HG02798 (cell line): ENCODE measurements around the gene SLC51B.
A peak's percentile ranks its signal among the peaks of the same experiment; 100 is the strongest.
"Not testable (repeated sequence)": the region's sequence is repeated elsewhere in the genome, so short reads cannot be mapped to it uniquely, and the experiment has no call there.

Experiments used
- ATAC-seq: cut with Tn5 transposase; IDR thresholded peaks from one replicate; pipeline ENCODE4 v1.9.1; 2021; ENCODE audit warnings: mild to moderate bottlenecking; ENCODE audit not compliant: unreplicated experiment, poor library complexity

The SLC51B gene

DNA sequence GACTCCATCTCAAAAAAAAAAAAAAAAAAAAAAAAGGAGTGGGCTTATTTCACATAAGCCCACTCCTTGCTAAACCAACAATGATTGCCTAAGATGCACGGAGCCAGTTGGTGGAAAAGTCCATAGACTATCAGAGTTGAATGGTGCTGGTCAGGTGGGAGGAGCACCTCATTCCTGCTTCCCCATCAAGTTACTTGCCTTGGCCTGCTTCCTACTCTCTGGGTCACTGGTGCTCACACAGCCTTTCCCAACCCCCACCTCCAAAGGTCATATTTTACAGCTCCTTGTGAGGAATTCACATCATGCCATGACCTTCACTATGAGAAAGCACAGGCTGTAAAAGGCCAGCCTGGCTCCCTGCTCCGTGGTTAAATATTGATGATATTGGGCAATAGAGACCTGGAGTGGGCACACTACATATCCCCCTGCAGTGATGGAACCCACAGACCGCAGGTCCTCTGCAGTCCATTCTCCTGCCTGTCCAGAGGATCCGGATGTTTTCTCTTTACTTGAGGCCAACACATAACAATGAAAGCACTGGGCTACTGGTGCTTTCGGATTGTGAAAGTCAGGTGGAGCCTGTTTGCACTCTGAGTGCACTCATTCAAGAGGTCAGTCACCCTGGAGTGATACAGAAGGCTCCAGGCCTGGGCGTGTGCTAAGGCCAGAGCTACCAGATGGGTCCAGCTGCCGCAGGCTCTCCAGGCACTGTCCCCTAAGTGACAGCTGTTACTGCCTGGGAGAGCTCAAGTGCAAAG, at the start of gene SLC51B:
Gene SLC51B (plus strand): TSS at position 664 of the 758 bp plus-strand sequence. CDS start 4,618 bp downstream, outside the sequence.
- no peak for ATAC-seq

GRCh38 chr15:64997066-64997465, 48.1 kb upstream of the SLC51B start:
- no peak for ATAC-seq

DNA sequence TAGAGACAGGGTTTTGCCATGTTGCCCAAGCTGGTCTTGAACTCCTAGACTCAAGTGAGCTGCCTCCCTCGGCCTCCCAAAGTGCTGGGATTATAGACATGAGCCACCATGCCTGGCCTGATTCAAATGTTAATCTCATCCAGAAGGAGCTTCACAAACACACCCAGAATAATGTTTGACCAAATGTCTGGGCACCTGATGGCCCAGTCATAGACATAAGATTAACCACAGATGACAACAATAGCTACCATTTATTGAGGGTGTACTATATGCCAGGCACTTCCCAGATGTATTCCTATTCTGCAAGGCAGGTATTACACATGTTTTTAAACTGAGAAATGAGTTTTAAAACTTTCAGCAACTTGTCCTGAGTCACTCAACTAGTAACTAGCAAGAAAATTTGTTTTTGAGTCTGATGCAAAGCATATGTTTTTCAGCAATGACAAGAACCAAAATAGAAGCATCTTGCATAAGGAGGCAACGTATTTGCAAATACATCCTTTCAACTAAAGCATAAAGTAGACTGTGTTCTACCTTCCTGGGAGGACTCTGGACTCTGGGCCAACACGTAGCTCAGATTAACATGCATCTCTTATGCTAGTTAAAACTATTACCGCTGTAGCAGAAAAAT, 47.3 kb upstream of the SLC51B start:
- no peak for ATAC-seq

GRCh38 chr15:65004993-65005392, 40.2 kb upstream of the SLC51B start:
- no peak for ATAC-seq

DNA sequence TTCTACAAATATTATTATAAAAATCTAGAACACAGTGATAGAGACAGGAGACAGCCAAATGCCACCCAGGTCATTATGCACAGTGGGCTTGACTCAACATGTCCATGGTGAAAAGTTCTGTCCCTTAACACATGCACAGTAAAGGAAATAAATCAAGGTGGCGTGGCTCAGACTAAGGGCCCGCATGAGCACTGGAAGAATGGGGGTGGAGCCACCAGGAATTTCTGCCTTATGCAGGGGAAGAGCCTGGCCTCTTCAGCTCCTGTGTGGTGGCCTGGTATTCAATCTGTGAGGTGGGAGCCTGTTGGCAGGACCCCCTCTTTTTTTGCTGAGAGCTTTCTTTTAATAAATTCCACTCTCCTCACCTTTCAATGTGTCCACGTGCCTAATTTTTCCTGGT, 38.3 kb upstream of the SLC51B start:
- no peak for ATAC-seq

DNA sequence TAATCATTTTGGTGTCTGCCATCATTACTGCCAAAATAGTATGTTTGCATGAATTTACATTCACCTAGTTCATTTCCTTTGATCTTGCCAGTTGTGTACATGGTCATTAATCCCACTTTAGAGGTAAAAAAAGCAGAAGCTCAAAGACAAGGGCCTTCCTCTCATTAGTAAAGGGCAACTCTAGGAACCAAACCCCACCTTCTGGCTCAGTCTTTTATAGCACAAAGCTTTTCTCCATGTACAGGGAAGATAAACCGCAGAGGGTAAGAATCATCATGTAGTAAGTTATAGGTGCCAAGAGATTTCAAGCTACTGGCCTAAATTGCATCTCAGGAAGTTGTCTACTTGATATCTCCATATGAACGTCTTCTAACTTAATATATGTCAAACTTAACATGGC, 36.2 kb upstream of the SLC51B start:
- ATAC-seq: no peak

DNA sequence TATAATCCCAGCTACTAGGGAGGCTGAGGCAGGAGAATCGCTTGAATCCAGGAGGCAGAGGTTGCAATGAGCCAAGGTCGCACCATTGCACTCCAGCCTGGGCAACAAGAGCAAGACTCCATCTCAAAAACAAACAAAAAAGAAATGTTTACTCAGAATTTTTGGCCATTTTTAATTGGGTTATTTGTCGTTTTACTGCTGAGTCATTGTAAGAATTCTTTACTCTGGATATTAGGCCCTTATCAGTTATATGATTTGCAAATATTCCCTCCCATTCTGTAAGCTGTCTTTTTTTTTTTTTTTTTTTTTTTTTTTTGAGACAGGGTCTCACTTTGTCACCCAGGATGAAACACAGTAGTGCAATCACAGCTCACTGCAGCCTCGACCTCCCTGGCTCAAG, 34.0 kb upstream of the SLC51B start:
- not testable (repeated sequence) for ATAC-seq

DNA sequence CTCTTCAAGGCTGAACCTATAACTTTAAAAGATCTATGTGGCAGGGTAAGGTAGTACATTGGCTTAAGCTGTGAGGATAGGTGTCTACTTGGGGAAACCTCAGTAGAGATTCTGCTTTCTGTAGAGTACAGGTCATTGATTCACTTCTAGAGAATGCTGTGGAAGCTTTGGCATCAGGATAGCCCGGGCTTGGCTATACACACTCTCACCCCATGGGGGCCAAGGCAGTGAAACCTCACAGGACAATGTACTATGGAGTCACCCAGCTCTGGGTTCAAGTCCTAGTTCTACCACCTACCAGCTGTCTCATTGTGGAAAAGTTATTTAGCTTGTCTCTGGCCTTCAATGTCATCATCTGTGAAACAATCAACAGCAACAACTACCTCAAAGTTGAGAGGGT, 24.8 kb upstream of the SLC51B start:
- no peak for ATAC-seq

- ATAC-seq: no peak
These were observed 23.7 kb upstream of the SLC51B start for GRCh38 chr15:65021488-65021887.

DNA sequence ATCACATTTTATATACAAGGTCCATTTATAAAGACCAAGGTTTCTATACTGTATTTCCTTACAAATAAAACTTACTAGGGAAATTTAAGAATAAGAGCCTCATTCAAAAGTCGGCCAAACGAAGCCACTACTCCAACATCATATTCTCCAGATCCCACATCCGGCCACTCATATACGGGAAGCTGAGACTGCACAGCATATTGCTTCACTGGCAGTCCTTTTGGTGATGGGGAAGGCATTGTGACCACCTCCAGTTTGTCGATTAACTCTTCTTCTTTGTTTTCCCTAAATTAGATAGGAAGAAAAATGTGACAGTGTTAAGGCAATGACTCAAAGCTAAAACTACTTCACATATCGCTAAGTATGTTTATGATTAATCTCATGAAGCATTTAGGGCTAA, 18.4 kb upstream of the SLC51B start:
- ATAC-seq: no peak

GRCh38 chr15:65027593-65027992, 17.6 kb upstream of the SLC51B start:
- ATAC-seq: no peak

DNA sequence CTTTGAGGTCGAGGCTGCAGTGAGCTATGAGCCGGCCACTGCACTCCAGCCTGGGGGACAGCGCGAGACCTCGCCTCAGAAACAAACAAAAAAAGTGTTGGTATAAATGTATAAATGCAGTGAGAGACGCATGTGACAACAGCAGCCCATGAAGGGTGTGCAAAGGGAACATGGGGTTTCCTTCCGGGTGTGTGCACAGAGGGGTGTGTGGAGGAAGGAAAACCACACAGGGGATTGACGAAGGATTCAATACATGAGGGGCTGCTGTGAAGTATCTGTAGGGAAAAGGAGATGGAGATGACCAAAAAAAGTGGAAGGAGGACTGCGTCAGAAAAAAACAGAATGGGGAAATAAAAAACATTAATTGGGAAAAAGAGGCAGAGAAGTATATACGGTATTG, 16.8 kb upstream of the SLC51B start:
- no peak for ATAC-seq

- ATAC-seq: peak; percentile 87
These were observed 16.1 kb upstream of the SLC51B start, which contains the start of gene MTFMT for GRCh38 chr15:65028921-65029735. MTFMT (minus strand) TSS chr15:65029639; CDS start chr15:65029613, 26 bp downstream.

DNA sequence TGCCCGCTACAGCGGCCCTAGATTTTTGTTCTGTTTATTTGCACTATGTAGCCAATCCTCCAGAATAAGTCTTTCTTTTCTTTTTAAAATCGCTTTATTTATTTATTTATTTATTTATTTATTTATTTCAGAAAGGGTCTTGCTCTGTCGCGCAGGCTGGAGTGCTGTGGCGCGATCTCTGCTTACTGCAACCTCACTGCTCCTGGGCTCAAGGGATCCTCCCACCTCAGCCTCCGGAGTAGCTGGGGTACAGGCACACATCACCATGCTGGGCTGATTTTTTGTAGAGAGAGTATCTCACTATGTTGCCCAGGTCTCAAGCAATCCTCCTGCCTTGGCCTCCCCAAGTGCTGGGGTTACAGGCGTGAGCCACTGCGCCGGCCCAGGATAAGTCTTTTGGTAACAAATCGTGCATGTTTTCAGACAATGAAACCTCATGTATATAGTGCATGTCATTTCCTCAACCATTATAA, 15.4 kb upstream of the SLC51B start:
- ATAC-seq: no peak

DNA sequence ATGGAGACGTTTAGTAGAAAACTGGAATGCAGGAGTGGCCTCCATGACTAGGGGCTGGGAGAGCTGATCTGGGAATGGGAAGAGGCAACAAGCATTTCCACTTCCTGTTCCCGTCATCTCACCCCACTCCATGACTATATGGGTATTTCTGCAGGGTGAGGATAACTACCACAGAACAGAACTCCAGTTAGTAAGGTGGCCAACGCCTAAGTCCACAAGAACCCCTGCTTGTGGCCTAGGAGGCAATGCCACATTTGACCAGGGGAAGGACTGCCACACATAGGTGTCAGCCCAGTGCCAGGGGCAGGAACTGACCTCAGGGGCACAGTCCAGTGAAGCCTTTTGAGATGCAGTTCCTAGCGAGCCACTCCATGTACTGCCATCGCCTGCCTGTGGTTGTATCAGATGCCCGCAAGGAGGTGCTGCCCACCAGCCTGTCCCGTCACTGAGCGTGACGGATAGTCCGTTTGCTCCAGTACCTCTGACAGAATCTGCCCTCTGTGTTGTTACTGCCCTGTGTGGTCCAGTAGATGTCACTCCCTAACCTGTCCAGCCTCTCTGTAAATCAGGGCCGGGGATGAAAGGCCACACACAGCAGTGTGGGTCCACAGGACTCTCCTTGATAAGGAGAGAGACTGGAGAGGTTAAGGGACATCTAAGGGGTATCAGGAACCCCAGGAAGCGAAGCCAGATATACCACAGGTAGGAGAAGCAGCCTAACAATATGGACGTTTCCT, 12.2 kb upstream of the SLC51B start:
- peak; percentile 35 for ATAC-seq

- ATAC-seq: no peak
These were observed 11.4 kb upstream of the SLC51B start for GRCh38 chr15:65033659-65034269.

- no peak for ATAC-seq
These were observed 10.5 kb upstream of the SLC51B start for GRCh38 chr15:65034719-65035118.

GRCh38 chr15:65037309-65037708, 7.9 kb upstream of the SLC51B start:
- no peak for ATAC-seq

DNA sequence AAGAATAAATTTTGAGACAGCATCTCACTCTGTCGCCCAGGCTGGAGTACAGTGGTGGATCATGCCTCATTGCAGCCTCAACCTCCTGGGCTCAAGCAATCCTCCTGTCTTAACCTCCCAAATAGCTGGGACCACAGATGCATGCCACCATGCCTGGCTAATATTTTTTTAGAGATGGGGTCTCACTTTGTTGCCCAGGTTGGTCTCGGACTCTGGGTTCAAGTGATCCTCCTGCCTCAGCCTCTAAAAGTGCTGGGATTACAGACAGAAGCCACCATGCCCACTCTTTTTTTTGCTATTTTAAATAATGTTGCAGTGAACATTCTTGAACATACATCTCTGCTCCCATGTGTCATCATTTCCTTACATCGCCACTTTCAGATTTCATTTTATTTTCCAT, 6.8 kb upstream of the SLC51B start:
- no peak for ATAC-seq

DNA sequence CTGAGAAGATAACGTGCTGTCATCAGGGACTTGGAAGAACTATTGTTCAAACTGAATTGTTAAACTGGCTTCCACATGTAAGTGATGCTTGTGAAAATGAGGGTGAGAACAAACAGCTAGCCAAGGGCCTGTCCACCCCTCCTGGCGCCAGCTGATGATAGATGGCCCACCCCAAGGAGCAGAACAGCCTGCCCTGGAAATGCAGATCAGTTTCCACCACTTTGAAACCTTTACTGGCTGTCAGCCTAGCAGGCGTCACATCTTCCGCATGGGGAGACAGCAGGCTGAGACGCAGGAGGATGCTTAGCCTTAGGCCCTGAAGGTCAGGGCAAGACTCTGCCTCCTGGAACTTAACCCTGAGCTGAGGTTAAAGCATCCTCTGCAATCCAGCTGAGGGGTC, 6.4 kb upstream of the SLC51B start:
- no peak for ATAC-seq
